Glomerular visceral epithelial cell (primary cell): ENCODE measurements around the gene C10orf95.
"Not testable (repeated sequence)": the region's sequence is repeated elsewhere in the genome, so short reads cannot be mapped to it uniquely, and the experiment has no call there.

ENCODE experiments used
- DNase-seq: peaks from one replicate; pipeline ENCODE4 v3.0.0-alpha.2; 2016; ENCODE audit errors: extremely low spot score

Gene C10orf95

DNA sequence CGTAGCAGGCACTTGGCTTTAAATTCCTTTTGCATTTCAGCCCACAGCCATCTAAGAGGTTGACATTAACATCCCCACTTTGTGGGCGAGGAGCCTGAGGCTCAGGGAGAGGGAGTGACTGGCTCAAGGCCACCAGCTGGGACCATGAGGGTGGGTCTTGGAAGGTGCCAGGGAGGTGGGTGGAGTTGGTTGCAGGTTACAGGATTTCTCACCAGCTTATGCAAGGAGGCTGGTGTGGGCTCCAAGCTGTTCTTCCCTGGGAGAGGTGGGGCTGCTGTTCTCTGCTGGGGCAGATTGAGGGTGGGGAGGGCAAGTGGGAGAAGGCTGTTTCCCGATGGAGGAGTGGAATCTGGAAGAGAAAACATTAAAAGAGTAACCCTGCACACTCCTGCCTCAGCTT lies 14.1 kb upstream of the C10orf95 start:
- no peak for DNase-seq

DNA sequence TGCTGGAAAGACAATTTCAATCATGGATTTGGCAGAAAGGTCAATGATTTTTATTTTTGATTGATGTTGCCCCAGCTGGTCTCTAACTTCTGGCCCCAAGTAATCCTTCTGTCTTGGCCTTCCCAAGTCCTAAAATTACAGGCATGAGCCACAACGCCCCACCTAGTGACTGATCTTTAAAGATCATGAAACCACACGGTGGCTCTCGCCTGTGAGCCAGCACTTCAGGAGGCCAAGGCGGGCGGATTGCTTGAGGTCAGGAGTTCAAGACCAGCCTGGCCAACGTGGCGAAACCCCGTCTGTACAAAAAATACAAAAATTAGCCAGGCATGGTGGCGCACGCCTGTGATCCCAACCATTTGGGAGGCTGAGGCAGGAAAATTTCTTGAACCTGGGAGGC lies 12.6 kb upstream of the C10orf95 start:
- DNase-seq: no peak

GRCh38 chr10:102462512-102463054 lies 11.2 kb upstream of the C10orf95 start:
- no peak for DNase-seq

- peak; percentile 94 for DNase-seq
Observed at GRCh38 chr10:102461187-102462054, 10.1 kb upstream of the C10orf95 start.

- DNase-seq: no peak
Observed at GRCh38 chr10:102460836-102461186, 9.5 kb upstream of the C10orf95 start.

DNA sequence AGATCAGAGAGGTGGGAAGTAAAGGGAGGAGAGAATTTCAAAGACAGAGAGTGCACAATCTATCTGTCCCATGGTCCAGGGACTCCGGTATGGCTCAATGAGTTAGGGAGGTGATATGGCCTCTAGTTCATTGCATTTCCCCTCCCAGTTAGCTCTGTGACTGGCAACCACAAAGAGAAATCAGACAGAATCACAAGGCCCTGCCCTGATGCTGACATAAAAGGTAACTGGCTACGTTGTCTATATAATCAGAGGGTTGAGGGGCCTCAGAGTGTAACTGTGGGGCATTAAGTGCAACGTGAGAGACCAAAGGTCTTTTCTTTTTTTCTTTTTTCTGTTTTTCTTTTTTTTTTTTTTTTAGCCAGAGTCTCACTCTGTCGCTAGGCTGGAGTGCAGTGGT lies 7.3 kb upstream of the C10orf95 start:
- DNase-seq: no peak

GRCh38 chr10:102457591-102458150 lies 6.3 kb upstream of the C10orf95 start:
- DNase-seq: no peak

DNA sequence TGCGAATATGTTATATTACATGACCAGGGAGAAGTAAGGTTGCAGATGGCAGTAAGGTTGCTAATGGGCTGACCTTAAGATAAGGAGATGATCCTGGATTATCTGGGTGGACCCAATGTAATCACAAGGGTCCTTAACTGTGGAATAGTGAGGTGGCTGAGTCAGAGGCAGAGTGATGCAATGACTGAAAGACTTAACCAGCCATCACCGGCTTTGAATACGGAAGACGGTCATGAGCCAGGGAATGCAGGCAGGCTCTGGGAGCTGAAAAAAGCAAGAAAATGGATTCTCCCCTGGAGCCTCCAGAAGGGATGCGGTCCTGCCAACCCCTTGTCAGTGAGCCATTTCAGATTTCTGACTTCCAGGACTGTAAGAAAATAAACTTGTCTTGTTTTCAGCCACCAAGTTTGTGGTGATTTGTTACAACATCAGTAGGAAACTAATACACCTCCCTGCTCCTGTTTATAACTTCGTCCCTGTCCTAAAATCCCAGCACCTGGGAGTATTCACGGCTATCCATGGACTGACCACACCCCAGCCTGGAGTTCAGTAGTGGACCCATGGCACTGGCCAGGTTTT lies 4.6 kb upstream of the C10orf95 start:
- DNase-seq: peak; percentile 73

GRCh38 chr10:102454662-102455487 lies 3.5 kb upstream of the C10orf95 start:
- DNase-seq: not testable (repeated sequence)

GRCh38 chr10:102453502-102453901 lies 2.2 kb upstream of the C10orf95 start:
- peak; percentile 60 for DNase-seq

DNA sequence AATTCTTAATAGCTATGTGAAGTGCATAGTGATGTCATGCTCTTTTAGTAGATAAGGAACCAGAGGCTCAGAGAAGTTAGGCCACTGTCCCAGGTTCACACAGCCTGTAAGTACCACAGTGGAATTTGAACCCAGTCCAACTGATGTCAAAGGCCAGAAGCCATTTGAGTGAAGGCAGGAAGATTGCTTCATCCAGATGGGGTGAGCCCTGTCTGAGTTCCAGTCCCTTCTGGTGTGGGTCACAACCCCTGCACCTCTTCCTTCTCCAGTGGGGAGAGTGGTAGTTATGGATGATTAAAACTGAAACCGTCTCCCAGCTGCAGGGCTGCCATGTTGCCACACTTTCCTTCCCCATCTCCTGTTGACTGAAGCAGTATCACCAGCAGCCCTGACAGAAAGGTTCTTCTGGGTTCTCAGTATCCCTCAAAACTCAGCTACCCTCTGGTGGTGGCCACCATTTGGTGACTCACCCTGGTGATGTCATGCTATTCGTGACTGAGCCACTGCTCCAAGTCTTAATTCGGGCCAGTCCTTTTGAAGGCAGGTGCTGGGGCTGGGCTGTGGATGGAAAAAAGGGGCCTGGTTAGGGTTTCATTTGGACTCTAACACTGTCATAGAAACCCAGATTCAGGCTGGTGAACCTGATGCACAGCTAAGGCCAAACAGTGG lies 1.5 kb upstream of the C10orf95 start:
- DNase-seq: peak; percentile 90

GRCh38 chr10:102450374-102451104 lies 804 bp downstream of the C10orf95 start:
- peak; percentile 92 for DNase-seq

DNA sequence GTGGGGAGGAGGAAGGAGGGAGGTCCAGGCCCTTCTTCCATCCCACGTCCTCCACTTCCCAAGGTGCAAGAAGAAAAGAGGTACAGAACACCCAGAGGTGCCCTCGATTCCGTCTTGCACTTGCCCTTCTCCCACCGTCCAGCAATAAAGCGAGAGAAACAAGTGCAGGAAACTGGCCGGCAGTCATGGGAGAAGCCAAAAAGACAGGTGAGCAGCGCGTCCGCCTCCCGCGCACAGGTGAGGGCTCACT lies 1.3 kb downstream of the C10orf95 start:
- DNase-seq: no peak

DNA sequence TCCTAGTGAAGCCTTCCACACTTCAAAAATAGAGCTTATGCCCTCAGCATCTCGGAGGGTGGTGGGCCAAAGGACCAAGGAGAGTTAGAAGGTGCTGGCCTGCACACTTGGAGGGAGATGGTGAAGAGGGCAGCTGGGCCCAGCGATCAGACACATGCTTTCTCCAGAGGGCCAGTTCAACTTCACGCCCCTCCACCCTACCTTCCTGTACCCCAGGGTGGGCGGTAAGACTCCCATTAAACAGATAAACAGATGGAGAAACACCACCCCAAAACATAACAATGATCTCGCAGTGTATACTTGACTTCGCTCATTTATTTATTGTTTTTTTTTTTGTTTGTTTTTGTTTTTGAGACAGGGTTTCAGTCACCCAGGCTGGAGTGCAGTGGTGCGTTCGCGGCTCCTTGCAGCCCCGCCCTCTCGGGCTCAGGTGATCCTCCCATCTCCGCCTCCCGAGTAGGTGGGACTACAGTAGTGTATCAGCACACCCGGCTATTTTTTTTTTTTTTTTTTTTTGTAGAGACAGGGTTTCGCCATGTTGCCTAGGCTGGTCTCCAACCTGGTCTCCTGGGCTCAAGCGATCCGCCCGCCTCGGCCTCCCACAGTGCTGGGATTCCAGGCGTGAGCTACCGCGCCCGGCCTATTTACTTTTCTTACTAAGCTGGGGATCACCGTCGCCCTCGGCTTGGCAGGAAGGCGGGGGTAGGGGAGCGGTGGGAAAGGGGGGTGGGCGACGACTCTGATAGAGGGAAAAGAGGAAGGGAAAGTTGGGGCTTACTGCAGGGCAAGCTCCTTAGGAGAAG lies 1.8 kb downstream of the C10orf95 start:
- DNase-seq: peak; percentile 79

DNA sequence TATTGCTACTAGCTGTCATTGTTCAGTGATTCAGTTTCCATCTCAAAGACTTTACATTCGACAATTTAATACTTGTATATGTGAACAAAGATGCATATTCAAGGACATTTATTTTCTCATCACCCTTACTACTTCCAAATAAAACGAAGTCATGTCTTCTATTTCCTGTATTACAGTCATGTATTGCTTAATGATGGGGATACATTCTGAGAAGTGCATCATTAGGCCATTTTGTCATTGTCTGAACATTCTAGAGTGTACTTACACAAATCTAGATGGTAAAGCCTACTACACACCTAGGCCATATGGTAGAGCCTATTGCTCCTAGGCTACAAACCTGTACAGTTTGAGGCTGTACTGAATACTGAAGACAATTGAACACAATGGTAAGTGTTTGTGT lies 6.5 kb downstream of the C10orf95 start:
- no peak for DNase-seq

DNA sequence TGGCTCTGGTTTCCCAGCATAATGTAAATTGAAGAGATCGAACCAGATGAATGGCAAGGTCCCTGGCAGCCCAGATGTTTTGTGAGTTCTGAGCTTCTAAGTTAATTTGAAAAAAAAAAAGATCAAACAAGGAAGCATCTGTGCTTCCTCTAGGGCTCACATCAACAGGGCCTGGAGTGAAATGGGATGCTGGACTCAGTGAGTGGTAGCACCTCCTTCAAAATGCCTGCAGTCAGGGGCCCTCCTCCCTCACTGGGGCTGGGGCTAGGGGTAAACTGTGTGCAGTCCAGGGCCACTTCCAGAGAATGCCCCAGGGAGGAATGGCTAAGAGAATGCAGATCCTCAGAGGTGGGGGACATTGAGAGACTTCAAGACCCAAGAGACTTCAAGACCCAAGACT lies 13.0 kb downstream of the C10orf95 start:
- no peak for DNase-seq

DNA sequence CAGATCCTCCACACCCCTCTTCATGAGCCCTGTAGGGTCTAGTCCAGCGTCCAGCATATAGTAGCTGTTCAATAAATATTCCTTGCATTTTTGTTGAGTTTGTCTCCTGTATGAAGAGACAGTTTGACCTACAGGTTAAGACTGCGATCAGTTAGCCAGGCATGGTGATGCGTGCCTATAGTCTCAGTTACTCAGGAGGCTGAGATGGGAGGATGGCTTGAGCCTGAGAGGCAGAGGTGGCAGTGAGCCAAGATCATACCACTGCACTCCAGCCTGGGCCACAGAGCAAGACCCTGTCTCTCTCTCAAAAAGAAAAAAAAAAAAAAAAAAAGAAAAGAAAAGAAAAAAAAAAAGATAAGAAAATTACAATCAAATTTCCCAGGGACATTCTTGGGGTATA lies 13.8 kb downstream of the C10orf95 start:
- no peak for DNase-seq

- no peak for DNase-seq
Observed at GRCh38 chr10:102436312-102436711, 15.0 kb downstream of the C10orf95 start.

GRCh38 chr10:102435529-102436233 lies 15.7 kb downstream of the C10orf95 start:
- DNase-seq: no peak

- DNase-seq: no peak
Observed at GRCh38 chr10:102435133-102435497, 16.2 kb downstream of the C10orf95 start.
